Measurements from ENCODE around the gene COCH.
"Not testable (repeated sequence)": the region's sequence is repeated elsewhere in the genome, so short reads cannot be mapped to it uniquely, and the experiment has no call there.

COCH gene

GRCh38 chr14:30933937-30934336 is 59.6 kb downstream of the COCH start:
- not testable (repeated sequence) for DNase-seq

GRCh38 chr14:30935445-30935844 is 61.1 kb downstream of the COCH start:
- DNase-seq: no peak

DNA sequence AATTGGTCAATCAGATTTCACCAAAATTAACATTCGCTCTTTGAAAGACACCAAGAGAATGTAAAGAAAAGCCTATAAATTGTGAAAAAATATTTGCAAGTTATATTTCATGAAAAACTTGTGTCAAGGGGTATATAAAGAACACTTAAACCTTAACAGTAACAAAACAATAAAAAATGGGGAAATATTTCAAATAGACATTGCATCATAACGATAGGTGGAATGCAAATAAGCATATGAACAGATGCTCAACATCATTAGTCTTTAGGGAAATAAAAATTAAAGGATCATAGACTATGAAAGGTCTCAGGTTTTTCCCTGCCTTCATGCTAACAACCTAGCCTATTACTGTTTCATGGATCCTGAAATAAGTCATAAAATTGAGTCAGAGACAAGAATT is 64.3 kb downstream of the COCH start:
- no peak for DNase-seq

Data from CD4-positive, alpha-beta T cell treated with Interleukin-10 for 1 hour (primary cell).